ENCODE measurements around the gene DGKZ.

Gene DGKZ

DNA sequence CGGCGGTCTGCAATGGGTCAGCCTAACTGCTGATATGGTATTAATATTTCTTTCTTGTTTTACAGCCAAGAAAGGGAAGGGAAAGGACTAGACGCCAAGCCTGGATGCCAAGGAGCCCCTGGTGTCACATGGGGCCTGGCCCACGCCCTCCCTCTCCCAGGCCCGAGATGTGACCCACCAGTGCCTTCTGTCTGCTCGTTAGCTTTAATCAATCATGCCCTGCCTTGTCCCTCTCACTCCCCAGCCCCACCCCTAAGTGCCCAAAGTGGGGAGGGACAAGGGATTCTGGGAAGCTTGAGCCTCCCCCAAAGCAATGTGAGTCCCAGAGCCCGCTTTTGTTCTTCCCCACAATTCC is 36.1 kb downstream of the DGKZ start:
- DNase-seq, result no peak

GRCh38 chr11:46383974-46384701 is 36.9 kb downstream of the DGKZ start:
- no peak for DNase-seq

GRCh38 chr11:46385169-46386004 is 38.1 kb downstream of the DGKZ start:
- DNase-seq, result no peak

- no peak for DNase-seq
Measured at GRCh38 chr11:46386005-46386578, 38.8 kb downstream of the DGKZ start.

DNA sequence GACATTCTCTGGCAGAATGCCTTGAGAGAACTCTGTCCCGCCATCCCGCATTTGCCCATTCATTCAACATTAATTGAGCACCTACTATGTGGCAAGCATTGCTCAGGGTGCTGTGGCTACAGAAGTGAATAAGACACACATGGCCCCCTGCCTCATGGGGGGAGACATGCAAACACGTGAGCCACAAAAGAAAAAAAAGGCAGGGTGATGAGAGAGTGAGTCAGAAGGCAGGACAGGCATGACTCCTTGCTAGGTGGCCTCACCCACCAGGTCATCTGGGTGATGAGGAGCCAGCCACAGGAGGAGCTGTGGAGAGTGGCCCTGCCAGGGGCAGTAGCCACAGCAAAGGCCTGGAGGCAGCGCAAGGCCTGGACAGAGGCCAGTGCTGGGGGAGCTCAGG is 39.4 kb downstream of the DGKZ start:
- DNase-seq, result no peak

DNA sequence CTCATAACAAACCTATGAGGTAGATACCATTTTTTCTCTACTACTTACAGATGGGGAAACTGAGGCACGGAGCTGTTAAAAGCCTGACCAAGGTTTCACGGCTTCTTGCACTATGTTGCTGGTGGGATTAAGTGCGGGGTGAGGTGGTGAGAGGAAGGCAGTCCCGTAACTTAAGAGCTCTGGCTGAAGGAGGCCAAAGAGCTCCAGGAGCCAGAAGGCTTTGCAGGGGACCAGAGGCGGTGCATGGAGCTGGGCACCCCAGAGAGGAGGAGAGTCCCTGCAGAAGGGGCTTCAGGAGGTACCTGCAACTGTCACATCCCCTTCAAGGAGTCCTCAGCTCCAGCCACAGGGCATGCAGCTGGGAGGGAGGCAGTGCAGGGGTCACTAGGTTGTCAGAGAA is 40.2 kb downstream of the DGKZ start:
- DNase-seq, result no peak

- DNase-seq, result peak; percentile 59 to 73
Measured at GRCh38 chr11:46387919-46388618, 40.8 kb downstream of the DGKZ start.

DNA sequence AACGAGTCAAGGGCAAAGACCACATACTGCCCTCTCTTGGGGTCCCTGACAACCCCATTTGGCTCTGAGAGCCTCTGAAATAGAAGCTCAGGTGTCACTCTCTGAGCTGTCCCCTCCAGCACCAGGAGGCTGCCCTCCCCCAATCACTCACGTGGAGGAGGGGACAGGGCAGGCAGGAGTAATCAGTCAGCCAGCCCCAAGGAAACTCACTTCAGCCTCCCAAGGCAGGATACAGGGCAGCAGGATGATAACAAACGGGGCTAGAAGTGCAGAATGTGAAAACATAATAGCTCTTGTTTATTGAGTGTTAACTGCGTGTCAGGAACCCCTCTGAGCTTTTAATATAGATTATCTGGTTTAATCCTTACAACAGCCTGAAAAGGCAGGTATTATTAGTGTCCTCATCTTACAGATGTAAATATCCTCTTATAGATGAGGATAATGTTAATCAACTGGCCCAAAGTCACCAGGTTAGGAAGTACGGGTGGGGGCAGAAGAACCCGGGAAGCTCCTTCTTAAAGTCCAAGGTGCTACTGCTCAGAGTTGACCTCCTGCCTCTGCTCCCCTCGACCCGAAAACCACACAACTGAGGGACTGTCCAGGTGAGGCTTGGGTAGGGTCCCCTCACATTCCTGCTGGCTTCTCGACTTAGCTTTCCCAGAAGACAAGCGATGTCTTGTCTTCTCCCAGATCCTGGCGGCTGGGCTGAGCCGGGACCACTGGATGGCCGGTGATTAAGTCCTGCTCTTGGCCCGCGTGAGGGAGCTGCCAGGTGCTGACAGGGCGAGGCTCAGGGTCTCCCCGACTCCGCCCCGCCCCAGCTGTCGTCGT is 41.6 kb downstream of the DGKZ start:
- DNase-seq, result peak in 1 of 2 experiments; percentile 17

GRCh38 chr11:46389450-46390330 is 42.4 kb downstream of the DGKZ start:
- peak; percentile 69 to 76 for DNase-seq

DNA sequence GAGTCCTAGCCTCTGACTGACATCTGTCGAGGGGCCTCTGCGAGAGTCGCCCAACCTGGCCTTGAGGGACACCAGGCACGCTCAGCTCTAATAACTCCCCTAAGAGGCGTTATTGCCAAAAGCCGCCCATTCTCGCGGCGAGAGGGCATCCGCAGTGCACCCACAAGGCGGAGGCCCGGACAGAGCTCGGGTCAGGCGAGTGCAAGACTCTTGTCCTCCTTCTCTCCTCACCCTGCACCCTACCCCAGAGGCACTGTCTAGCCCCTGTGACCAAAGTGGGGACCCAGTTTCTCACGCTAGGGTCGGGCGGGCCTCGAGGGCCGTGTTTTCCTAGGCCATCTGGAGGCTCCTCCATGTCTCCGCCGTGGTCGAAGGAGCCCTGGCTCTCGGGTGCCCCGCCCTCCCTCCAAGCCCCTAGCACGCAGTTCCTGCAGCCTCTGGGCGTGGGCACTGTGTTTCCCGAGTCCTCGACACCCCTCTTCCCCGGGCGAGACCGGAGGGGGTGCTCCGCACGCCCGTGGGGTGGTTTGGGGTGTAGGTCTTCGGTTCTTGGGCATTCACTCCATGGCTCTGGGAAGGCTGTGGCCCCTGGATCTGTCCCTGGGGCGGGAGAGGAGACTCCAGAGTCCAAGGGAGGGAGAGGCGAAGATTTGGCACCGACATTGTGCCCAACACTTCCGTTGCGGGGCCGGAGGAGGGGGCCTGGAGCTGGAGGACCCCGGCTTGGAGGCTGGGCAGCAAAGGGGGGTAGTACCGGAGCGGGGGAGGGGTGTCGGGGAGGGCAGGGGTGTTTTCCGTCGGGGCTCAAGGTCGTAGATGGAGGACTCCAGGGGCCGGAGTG is 43.3 kb downstream of the DGKZ start:
- no peak for DNase-seq

GRCh38 chr11:46391186-46391577 is 43.9 kb downstream of the DGKZ start:
- no peak for DNase-seq

DNA sequence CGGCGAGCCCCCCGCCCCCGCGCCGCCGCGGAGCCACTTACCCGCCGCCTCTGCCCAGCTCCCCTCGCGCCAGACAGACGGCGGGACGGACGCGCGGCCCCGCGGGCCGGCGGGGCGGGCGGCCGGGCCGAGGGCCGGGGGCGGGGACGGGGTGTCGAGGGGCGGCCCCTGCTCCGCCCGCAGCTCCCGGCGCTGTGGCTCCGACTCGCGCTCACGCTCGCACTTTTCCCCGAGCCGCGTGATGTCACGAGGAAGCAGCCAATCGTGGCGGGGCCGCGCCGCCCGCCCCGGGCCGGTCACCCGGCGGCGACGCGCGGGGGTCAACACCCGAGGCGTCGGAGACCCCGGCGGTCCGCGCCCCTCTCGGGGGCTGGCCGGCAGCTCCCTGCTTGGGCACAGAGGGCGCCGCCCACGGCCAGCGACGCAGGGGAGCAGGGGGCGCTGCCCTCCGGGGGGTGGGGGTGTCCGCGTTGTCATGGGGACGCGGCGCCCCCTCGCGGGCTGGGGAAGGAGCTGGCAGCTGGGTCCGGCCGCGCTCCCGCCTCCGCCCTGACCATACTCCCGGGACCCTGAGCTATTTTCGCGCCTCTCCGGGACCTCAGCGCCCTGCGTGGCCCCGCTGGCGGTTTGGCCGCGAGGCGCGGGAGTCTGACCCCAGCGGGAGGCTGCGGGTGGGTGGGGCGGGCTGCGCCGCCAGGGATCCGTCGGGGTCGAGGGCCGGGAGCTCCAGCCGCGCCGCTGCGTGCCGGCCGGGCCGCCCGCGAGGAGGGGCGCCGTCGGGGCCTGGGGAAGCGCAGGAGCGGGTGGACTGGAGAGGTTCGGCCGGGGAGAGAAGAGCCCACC is 44.5 kb downstream of the DGKZ start, which contains the start of gene CHRM4:
CHRM4 (minus strand) TSS at position 199 of the 843 bp plus-strand sequence. CDS start 5,219 bp downstream, outside the sequence.
- no peak for DNase-seq

- peak; percentile 63 to 75 for DNase-seq
Measured at GRCh38 chr11:46392421-46393230, 45.4 kb downstream of the DGKZ start.

DNA sequence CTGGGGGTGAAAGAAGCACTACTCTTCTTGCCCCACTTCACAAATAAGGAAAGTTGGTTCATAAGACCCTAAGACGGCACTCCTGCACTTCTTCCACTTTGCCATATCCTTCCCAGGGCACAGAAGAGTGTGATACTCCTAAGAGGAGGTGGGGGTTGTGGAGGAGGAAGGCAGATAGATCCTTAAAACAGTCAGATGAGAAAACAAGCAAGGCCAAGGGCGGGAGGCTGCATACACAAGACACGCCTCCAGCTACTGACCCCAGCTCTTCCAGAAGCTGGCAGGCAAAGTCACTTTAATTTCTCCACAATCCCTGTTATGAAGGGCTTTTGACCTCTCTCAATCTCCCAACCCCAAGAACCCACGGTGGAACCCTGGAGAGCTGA is 46.0 kb downstream of the DGKZ start:
- no peak for DNase-seq

GRCh38 chr11:46393759-46394158 is 46.5 kb downstream of the DGKZ start:
- DNase-seq, result no peak

DNA sequence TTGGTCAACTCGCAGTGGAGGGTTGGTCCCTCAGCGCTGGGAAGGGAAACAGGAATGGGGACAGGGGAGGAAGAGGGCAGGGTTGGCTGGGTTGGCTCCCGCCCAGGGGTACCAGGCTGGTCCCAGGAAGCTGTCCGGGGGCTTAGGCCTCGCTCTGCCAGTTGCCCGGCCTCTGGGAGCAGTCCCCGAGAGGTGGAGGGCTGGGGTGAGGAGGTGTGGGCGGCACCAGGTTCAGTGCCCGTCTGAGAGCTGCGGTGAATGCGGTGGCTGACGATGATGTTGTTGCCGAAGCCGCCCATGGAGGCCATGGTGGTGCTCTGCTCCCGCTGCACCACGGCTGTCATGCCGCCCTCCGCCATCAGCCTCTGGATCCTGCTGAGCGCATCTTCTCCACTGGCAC is 50.3 kb downstream of the DGKZ start:
- no peak for DNase-seq

DNA sequence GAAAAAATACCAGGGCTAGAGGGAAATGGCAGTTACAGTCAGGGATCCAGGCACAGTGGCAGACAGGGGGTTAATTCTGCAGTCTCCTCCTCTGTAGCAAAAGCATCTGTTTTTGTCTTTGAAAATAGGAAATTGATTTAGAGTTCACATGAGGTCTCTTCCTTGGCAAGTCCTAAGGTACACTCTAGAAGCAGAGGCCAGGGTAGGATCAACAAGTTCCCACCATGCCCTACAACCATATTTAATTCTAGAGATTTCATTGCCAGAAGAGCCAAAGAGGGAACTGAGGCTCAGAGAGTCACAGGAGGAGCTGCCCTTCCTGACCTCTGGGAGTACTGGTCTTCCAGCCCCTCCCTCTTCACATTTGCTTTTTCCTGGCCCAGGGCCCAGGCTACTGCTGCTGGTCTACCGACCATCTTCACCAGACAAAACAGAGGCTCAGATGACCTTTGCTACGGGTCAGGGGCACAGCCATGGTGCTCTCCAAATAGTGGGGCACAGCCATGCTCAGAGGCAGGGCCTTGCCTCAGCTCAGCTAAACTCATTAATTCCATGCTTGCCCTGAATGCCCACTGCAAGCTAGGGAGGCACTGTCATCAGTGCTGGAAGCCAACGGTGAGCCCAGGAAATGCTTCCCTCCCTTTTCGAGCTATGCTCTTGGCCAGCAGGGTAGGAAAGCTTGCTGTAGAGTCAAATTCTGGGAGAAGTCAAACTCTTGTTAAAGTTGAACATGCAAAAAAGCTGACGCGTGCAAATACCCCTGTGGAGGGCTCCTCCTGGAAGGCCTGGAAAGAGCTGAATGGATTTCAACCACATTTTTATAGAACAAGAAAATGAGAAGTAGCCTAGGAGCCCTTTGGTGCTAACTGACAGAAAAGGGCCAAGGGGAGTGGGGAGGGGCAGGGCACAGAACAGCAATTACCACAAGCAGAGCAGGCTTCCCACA is 56.0 kb downstream of the DGKZ start:
- DNase-seq, result no peak

Data from Kasumi-1 (cell line).